ENCODE measurements around the gene SEMA4C. TPM values are rescaled to one million over a fixed set of nuclear protein-coding genes. Genes with fewer than 3 reads are reported as not detected.
A peak's percentile ranks its signal among the peaks of the same experiment; 100 is the strongest.

The SEMA4C gene
- total RNA-seq, 1 donor from 2014 or later, result 39.1 TPM

- H3K9me3 Mint-ChIP-seq, result no peaks in the 10 kb centered on the region
- peaks cover 68% of the 10 kb centered on the region for H3K79me2 ChIP-seq (ENCODE audit: low read depth)
- peak overlapping the region; percentile 99 for H3K4me2 ChIP-seq
- peaks cover 27% of the 10 kb centered on the region for H3K4me1 Mint-ChIP-seq
- no peak overlapping the region for H2AFZ ChIP-seq (replicated peaks)
- H3K27me3 ChIP-seq, result no peaks in the 10 kb centered on the region
- H4K20me1 ChIP-seq (ENCODE audit: low read depth), result peaks cover 52% of the 10 kb centered on the region
- peak overlapping the region; percentile 84 for H3K4me3 ChIP-seq
- peak overlapping the region; percentile 90 for H3K4me3 Mint-ChIP-seq
- peaks cover 11% of the 10 kb centered on the region for H3F3A ChIP-seq (ENCODE audit: low read depth)
- H3K27ac ChIP-seq, result no peak overlapping the region
- peaks cover 10% of the 10 kb centered on the region for H3K36me3 Mint-ChIP-seq
- peak overlapping the region; percentile 86 for H3K9ac ChIP-seq
- peaks cover 19% of the 10 kb centered on the region for H3K4me1 ChIP-seq
- peak overlapping the region; percentile 90 for H3K27ac Mint-ChIP-seq
- H3K9me3 ChIP-seq (ENCODE audit: low read depth), result no peaks in the 10 kb centered on the region
- peaks cover 18% of the 10 kb centered on the region for H3K27me3 Mint-ChIP-seq (ENCODE audit: insufficient read depth, low read depth)
- no peak for DNase-seq (ENCODE audit: low spot score)
- TF ChIP-seq CTCF (IDR thresholded peaks at IDR 0.05), result no peak
- no peak for TF ChIP-seq EZH2phosphoT487 (IDR thresholded peaks at IDR 0.05)
- no peak for TF ChIP-seq EZH2 (IDR thresholded peaks at IDR 0.05)
- no peaks in the 10 kb centered on the region for H3K36me3 ChIP-seq
Observed at GRCh38 chr2:96866986-96867755, 2.7 kb downstream of the SEMA4C start.

- peak overlapping the region; percentile 60 for H3K27ac Mint-ChIP-seq
- peaks cover 13% of the 10 kb centered on the region for H3K36me3 Mint-ChIP-seq
- H3K4me1 Mint-ChIP-seq, result peaks cover 26% of the 10 kb centered on the region
- no peak overlapping the region for H3K4me3 ChIP-seq
- no peaks in the 10 kb centered on the region for H3K36me3 ChIP-seq
- peaks cover 19% of the 10 kb centered on the region for H3K4me1 ChIP-seq
- peak; percentile 1 for DNase-seq (ENCODE audit: low spot score)
- TF ChIP-seq CTCF (IDR thresholded peaks at IDR 0.05) (no peak), EZH2phosphoT487 (IDR thresholded peaks at IDR 0.05) (no peak), EZH2 (IDR thresholded peaks at IDR 0.05) (no peak)
- peaks cover 18% of the 10 kb centered on the region for H3K27me3 Mint-ChIP-seq (ENCODE audit: insufficient read depth, low read depth)
- no peak overlapping the region for H2AFZ ChIP-seq (replicated peaks)
- no peak overlapping the region for H3K4me2 ChIP-seq
- peaks cover 17% of the 10 kb centered on the region for H3F3A ChIP-seq (ENCODE audit: low read depth)
- no peaks in the 10 kb centered on the region for H3K9me3 ChIP-seq (ENCODE audit: low read depth)
- no peak overlapping the region for H3K27ac ChIP-seq
- H3K9ac ChIP-seq, result no peak overlapping the region
- peaks cover 58% of the 10 kb centered on the region for H4K20me1 ChIP-seq (ENCODE audit: low read depth)
- H3K9me3 Mint-ChIP-seq, result no peaks in the 10 kb centered on the region
- peaks cover 68% of the 10 kb centered on the region for H3K79me2 ChIP-seq (ENCODE audit: low read depth)
- H3K27me3 ChIP-seq, result no peaks in the 10 kb centered on the region
- peak overlapping the region; percentile 90 for H3K4me3 Mint-ChIP-seq
Observed at GRCh38 chr2:96866586-96866985, 3.3 kb downstream of the SEMA4C start.

GRCh38 chr2:96866149-96866548 is 3.7 kb downstream of the SEMA4C start:
- Histone ChIP-seq H3K4me3 (no peak overlapping the region), H3K36me3 (no peaks in the 10 kb centered on the region), H3K4me1 (peaks cover 18% of the 10 kb centered on the region), H4K20me1 (ENCODE audit: low read depth) (peaks cover 61% of the 10 kb centered on the region), H3K4me2 (no peak overlapping the region), H3K27me3 (no peaks in the 10 kb centered on the region), H2AFZ (replicated peaks) (no peak overlapping the region), H3K9ac (no peak overlapping the region), H3K79me2 (ENCODE audit: low read depth) (peaks cover 65% of the 10 kb centered on the region), H3K9me3 (ENCODE audit: low read depth) (no peaks in the 10 kb centered on the region), H3F3A (ENCODE audit: low read depth) (peaks cover 21% of the 10 kb centered on the region), H3K27ac (no peak overlapping the region)
- H3K36me3 Mint-ChIP-seq, result peaks cover 13% of the 10 kb centered on the region
- H3K27me3 Mint-ChIP-seq (ENCODE audit: insufficient read depth, low read depth), result peaks cover 17% of the 10 kb centered on the region
- no peak overlapping the region for H3K27ac Mint-ChIP-seq
- no peak for TF ChIP-seq EZH2phosphoT487 (IDR thresholded peaks at IDR 0.05)
- no peak for TF ChIP-seq CTCF (IDR thresholded peaks at IDR 0.05)
- TF ChIP-seq EZH2 (IDR thresholded peaks at IDR 0.05), result no peak
- no peak for DNase-seq (ENCODE audit: low spot score)
- H3K4me3 Mint-ChIP-seq, result no peak overlapping the region
- H3K9me3 Mint-ChIP-seq, result no peaks in the 10 kb centered on the region
- H3K4me1 Mint-ChIP-seq, result peaks cover 23% of the 10 kb centered on the region

Data from neural progenitor cell (in vitro differentiated cells).